Activated CD8-positive, alpha-beta T cell treated with anti-CD3 and anti-CD28 coated beads for 36 hours (primary cell): ENCODE results near the gene IQCK. TPM values are rescaled to one million over a fixed set of nuclear protein-coding genes. Genes with fewer than 3 reads are reported as not detected.

Source experiments
- ATAC-seq: fragments of 200-7000 bp; cut with Tn5 transposase; one replicate; pipeline ENCODE4 v1.10.0; 2021; ENCODE audit warnings: mild to moderate bottlenecking, moderate library complexity
- CTCF ChIA-PET: fragments of 350-600 bp; sonication (Branson Sonifier 250); formaldehyde crosslinking; loops from one replicate; lab custom pipeline; 2021; ENCODE audit warnings: antibody characterized with exemption; lab: Charles Lee
- POLR2A ChIA-PET: fragments of 350-600 bp; sonication (Branson Sonifier 250); formaldehyde crosslinking; loops from one replicate; lab custom pipeline; 2021; ENCODE audit warnings: antibody characterized with exemption; lab: Charles Lee
- DNase-seq: peaks from one replicate; pipeline ENCODE4 v3.0.0-alpha.2; 2020
- H3K27ac Mint-ChIP-seq: one replicate; pipeline ENCODE4 v1.8.0; 2021; ENCODE audit warnings: mild to moderate bottlenecking, mixed read lengths
- H3K27me3 Mint-ChIP-seq: one replicate; pipeline ENCODE4 v1.8.0; 2021; ENCODE audit warnings: mixed read lengths
- H3K36me3 Mint-ChIP-seq: one replicate; pipeline ENCODE4 v1.8.0; 2021; ENCODE audit warnings: low read depth, mixed read lengths
- H3K4me1 Mint-ChIP-seq: one replicate; pipeline ENCODE4 v1.8.0; 2021; ENCODE audit warnings: low read depth, mixed read lengths
- H3K4me3 Mint-ChIP-seq: one replicate; pipeline ENCODE4 v1.8.0; 2021; ENCODE audit warnings: mild to moderate bottlenecking, moderate library complexity, mixed read lengths
- H3K9me3 Mint-ChIP-seq: one replicate; pipeline ENCODE4 v1.8.0; 2021; ENCODE audit warnings: mixed read lengths
- intact Hi-C: fragments of 100-400 bp; cut with micrococcal nuclease; formaldehyde crosslinking; loops from one replicate; pipeline ENCODE4 v1.10.0; 2022
- total RNA-seq, 2 experiments: library from RNA; stranded (reverse); gene quantifications; one replicate each; pipeline ENCODE4 v1.2.3, GENCODE V29; 2021
- TF ChIP-seq, protein P1 (sequence below): fragments of 200-600 bp; IDR thresholded peaks from one replicate; pipeline ENCODE4 v1.8.0; 2022; ENCODE audit warnings: antibody characterized with exemption, mild to moderate bottlenecking

IQCK gene
- total RNA-seq, 2 experiments from 2014 or later: 1.7 to 3.5 TPM

DNA sequence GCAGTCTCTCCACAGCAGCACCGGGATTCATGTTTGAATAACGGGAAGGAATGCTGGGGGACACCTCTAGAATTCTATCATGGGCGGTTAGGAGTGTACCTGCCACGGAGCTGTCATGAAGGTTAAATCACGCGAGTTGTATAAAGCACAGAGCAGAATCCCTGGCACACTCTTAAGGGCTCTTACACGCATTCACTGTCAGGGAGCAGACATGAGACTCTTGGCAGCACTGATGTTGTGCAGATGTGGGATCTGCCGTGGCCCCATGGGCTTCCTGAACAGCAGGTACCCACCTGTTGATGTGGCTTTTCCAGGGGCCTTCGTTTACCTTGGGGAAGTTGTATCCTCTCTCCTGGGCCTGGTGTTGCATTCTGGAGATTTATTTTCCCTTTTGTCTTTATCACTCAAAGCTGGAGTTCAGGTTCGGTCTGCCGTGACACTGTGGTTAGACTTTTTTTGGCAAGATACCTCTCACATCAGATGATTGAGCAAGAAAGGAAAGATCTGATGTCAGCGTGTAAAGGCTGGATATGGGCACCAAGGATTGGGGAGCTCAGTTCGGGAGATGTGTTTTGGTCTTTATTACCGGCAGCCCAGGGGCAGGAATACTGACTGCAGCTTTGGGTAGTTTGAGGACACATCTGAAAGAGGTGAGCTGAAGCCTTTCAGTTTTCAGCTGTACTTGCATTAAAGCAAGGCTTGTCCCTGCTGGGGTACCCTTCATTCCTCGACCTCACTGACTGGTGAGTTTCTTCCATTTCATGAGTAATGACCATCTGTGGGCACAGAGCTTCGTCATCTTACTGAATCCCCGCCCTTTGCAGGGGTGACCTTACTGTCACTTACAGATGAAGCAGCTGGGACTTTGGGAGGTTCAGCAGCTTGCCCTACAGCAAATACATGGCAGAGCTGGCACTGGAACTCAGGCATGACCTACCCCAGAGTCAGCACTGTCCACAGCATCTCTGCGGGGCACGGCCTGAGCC is 19.3 kb upstream of the IQCK start:
- H3K4me3 Mint-ChIP-seq: no peak overlapping the region
- intact Hi-C loops: no loop called here
- ATAC-seq (peak; percentile 29), DNase-seq (no peak)
- no peaks in the 10 kb centered on the region for H3K27me3 Mint-ChIP-seq
- TF ChIP-seq, protein P1, sequence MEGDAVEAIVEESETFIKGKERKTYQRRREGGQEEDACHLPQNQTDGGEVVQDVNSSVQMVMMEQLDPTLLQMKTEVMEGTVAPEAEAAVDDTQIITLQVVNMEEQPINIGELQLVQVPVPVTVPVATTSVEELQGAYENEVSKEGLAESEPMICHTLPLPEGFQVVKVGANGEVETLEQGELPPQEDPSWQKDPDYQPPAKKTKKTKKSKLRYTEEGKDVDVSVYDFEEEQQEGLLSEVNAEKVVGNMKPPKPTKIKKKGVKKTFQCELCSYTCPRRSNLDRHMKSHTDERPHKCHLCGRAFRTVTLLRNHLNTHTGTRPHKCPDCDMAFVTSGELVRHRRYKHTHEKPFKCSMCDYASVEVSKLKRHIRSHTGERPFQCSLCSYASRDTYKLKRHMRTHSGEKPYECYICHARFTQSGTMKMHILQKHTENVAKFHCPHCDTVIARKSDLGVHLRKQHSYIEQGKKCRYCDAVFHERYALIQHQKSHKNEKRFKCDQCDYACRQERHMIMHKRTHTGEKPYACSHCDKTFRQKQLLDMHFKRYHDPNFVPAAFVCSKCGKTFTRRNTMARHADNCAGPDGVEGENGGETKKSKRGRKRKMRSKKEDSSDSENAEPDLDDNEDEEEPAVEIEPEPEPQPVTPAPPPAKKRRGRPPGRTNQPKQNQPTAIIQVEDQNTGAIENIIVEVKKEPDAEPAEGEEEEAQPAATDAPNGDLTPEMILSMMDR: no peak
- peaks cover 36% of the 10 kb centered on the region for H3K4me1 Mint-ChIP-seq
- H3K9me3 Mint-ChIP-seq: no peaks in the 10 kb centered on the region
- ChIA-PET CTCF (no interaction called here), POLR2A (interaction anchor here (1.9 kb wide), 1 partner anchor 19 kb away, joined by 7 read pairs; the partner anchor contains the start of genes IQCK and KNOP1)
- peak overlapping the region; percentile 55 for H3K27ac Mint-ChIP-seq
- peaks cover 64% of the 10 kb centered on the region for H3K36me3 Mint-ChIP-seq

DNA sequence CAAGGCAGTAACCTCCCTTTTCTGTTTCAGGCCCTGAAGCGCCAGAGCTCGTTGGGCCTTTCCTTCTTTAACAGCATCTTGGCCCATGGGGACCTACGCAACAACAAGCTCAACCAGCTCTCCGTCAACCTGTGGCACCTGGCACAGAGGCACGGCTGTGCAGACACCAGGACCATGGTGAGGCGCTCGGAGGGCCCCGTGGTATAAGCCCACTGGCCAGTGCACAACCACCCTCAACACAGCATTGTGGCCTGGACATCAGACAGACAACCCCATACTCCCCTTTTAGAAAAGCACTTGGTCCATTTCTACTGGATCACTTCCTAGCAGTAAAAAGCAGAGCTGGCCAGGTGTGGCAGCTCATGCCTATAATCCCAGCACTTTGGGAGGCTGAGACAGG is 18.6 kb upstream of the IQCK start:
- intact Hi-C loops: no loop called here
- Mint-ChIP-seq H3K36me3 (peaks cover 68% of the 10 kb centered on the region), H3K27me3 (no peaks in the 10 kb centered on the region), H3K4me3 (no peak overlapping the region), H3K27ac (no peak overlapping the region), H3K9me3 (no peaks in the 10 kb centered on the region), H3K4me1 (peaks cover 36% of the 10 kb centered on the region)
- DNase-seq (no peak), ATAC-seq (no peak)
- TF ChIP-seq, protein P1: no peak
- ChIA-PET CTCF (interaction anchor here (0.6 kb wide), 1 partner anchor 154 kb away, joined by 3 read pairs; no protein-coding TSS in a partner anchor), POLR2A (interaction anchor here (1.9 kb wide), 1 partner anchor 18 kb away, joined by 7 read pairs; the partner anchor contains the start of genes IQCK and KNOP1)

GRCh38 chr16:19700319-19700781 is 17.7 kb upstream of the IQCK start:
- POLR2A ChIA-PET: no interaction called here
- Mint-ChIP-seq H3K27me3 (no peaks in the 10 kb centered on the region), H3K36me3 (peaks cover 76% of the 10 kb centered on the region), H3K9me3 (no peaks in the 10 kb centered on the region), H3K4me1 (peaks cover 32% of the 10 kb centered on the region), H3K4me3 (no peak overlapping the region), H3K27ac (no peak overlapping the region)
- TF ChIP-seq, protein P1: no peak
- ATAC-seq (no peak), DNase-seq (no peak)
- CTCF ChIA-PET: interaction anchor here (0.6 kb wide), 1 partner anchor 155 kb away, joined by 3 read pairs; no protein-coding TSS in a partner anchor
- intact Hi-C loops: no loop called here

DNA sequence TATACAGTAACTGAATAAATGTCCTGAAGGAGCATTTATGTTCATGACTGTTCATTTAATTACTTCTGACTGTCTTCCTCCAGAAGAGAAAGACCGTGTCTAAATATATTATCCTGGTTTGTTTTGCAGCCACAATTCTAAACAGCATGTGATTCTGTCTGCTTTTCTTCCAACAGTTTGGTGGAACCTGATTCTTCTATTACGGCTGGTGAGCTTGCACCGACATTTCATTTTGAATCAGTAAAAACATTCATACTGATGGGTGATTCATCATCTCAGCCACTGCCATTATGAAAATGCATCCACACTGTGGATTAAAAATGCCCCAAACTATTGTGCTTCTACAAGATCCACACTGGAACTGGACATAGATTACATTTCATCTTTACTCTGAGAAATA is 17.0 kb upstream of the IQCK start:
- Mint-ChIP-seq H3K27me3 (no peaks in the 10 kb centered on the region), H3K4me1 (peaks cover 28% of the 10 kb centered on the region), H3K36me3 (peaks cover 80% of the 10 kb centered on the region), H3K9me3 (no peaks in the 10 kb centered on the region), H3K4me3 (no peak overlapping the region), H3K27ac (peak overlapping the region; percentile 5)
- ATAC-seq (no peak), DNase-seq (no peak)
- CTCF ChIA-PET: no interaction called here
- intact Hi-C loops: no loop called here
- TF ChIP-seq, protein P1: no peak
- POLR2A ChIA-PET: no interaction called here
